ENCODE data around the gene THSD8.
A peak's percentile ranks its signal among the peaks of the same experiment; 100 is the strongest.

Gene THSD8

GRCh38 chr19:12767666-12768065 lies 34.2 kb upstream of the THSD8 start:
- H3K4me1 ChIP-seq, result no peaks in the 10 kb centered on the region
- H3K9ac ChIP-seq, result no peak overlapping the region
- no peak overlapping the region for H2AFZ ChIP-seq
- H3K27ac ChIP-seq, result no peak overlapping the region
- no peaks in the 10 kb centered on the region for H3K27me3 ChIP-seq (ENCODE audit: control insufficient read depth, insufficient read depth, low read length)
- H3K4me2 ChIP-seq (ENCODE audit: low read length), result no peak overlapping the region
- no peak for TF ChIP-seq CTCF (IDR thresholded peaks at IDR 0.05)
- no peaks in the 10 kb centered on the region for H3K36me3 ChIP-seq (ENCODE audit: control insufficient read depth, insufficient read depth, low read length)
- no peak overlapping the region for H3K4me3 ChIP-seq (ENCODE audit: low read depth, low read length)
- peaks cover 2% of the 10 kb centered on the region for H3K79me2 ChIP-seq
- no peaks in the 10 kb centered on the region for H3K9me3 ChIP-seq (ENCODE audit: control insufficient read depth, low read length)

GRCh38 chr19:12769689-12770088 lies 32.2 kb upstream of the THSD8 start:
- peaks cover 2% of the 10 kb centered on the region for H3K79me2 ChIP-seq
- no peak overlapping the region for H3K9ac ChIP-seq
- H3K27me3 ChIP-seq (ENCODE audit: control insufficient read depth, insufficient read depth, low read length), result no peaks in the 10 kb centered on the region
- H3K27ac ChIP-seq, result no peak overlapping the region
- H3K36me3 ChIP-seq (ENCODE audit: control insufficient read depth, insufficient read depth, low read length), result no peaks in the 10 kb centered on the region
- no peak overlapping the region for H3K4me3 ChIP-seq (ENCODE audit: low read depth, low read length)
- no peak overlapping the region for H2AFZ ChIP-seq
- no peak overlapping the region for H3K4me2 ChIP-seq (ENCODE audit: low read length)
- no peak for TF ChIP-seq CTCF (IDR thresholded peaks at IDR 0.05)
- peaks cover 4% of the 10 kb centered on the region for H3K4me1 ChIP-seq
- no peaks in the 10 kb centered on the region for H3K9me3 ChIP-seq (ENCODE audit: control insufficient read depth, low read length)

GRCh38 chr19:12770922-12771321 lies 30.9 kb upstream of the THSD8 start:
- no peak for TF ChIP-seq CTCF (IDR thresholded peaks at IDR 0.05)
- H3K79me2 ChIP-seq, result peaks cover 2% of the 10 kb centered on the region
- H3K4me1 ChIP-seq, result peaks cover 4% of the 10 kb centered on the region
- H3K27me3 ChIP-seq (ENCODE audit: control insufficient read depth, insufficient read depth, low read length), result no peaks in the 10 kb centered on the region
- no peaks in the 10 kb centered on the region for H3K36me3 ChIP-seq (ENCODE audit: control insufficient read depth, insufficient read depth, low read length)
- H3K4me3 ChIP-seq (ENCODE audit: low read depth, low read length), result no peak overlapping the region
- no peak overlapping the region for H3K4me2 ChIP-seq (ENCODE audit: low read length)
- no peak overlapping the region for H2AFZ ChIP-seq
- no peaks in the 10 kb centered on the region for H3K9me3 ChIP-seq (ENCODE audit: control insufficient read depth, low read length)
- H3K9ac ChIP-seq, result no peak overlapping the region
- H3K27ac ChIP-seq, result no peak overlapping the region

- no peak overlapping the region for H3K4me3 ChIP-seq (ENCODE audit: low read depth, low read length)
- no peak overlapping the region for H3K27ac ChIP-seq
- no peaks in the 10 kb centered on the region for H3K9me3 ChIP-seq (ENCODE audit: control insufficient read depth, low read length)
- peaks cover 2% of the 10 kb centered on the region for H3K79me2 ChIP-seq
- no peaks in the 10 kb centered on the region for H3K27me3 ChIP-seq (ENCODE audit: control insufficient read depth, insufficient read depth, low read length)
- H2AFZ ChIP-seq, result no peak overlapping the region
- no peak for TF ChIP-seq CTCF (IDR thresholded peaks at IDR 0.05)
- no peaks in the 10 kb centered on the region for H3K36me3 ChIP-seq (ENCODE audit: control insufficient read depth, insufficient read depth, low read length)
- no peak overlapping the region for H3K4me2 ChIP-seq (ENCODE audit: low read length)
- no peak overlapping the region for H3K9ac ChIP-seq
- peaks cover 6% of the 10 kb centered on the region for H3K4me1 ChIP-seq
Measured at GRCh38 chr19:12772323-12772722, 29.5 kb upstream of the THSD8 start.

- Histone ChIP-seq H3K9ac (no peak overlapping the region), H2AFZ (no peak overlapping the region), H3K4me1 (peaks cover 12% of the 10 kb centered on the region), H3K27me3 (ENCODE audit: control insufficient read depth, insufficient read depth, low read length) (no peaks in the 10 kb centered on the region), H3K27ac (no peak overlapping the region), H3K4me3 (ENCODE audit: low read depth, low read length) (no peak overlapping the region), H3K4me2 (ENCODE audit: low read length) (no peak overlapping the region), H3K9me3 (ENCODE audit: control insufficient read depth, low read length) (no peaks in the 10 kb centered on the region), H3K36me3 (ENCODE audit: control insufficient read depth, insufficient read depth, low read length) (no peaks in the 10 kb centered on the region), H3K79me2 (peaks cover 2% of the 10 kb centered on the region)
- peak; percentile 16 for TF ChIP-seq CTCF (IDR thresholded peaks at IDR 0.05)
Measured at GRCh38 chr19:12773571-12773970, 28.3 kb upstream of the THSD8 start.

All from parathyroid adenoma (tissue), 2 donors.